Measurements from ENCODE around the gene HOXA10.

HOXA10 gene

GRCh38 chr7:27143950-27144780 lies 30.0 kb downstream of the HOXA10 start:
- no peak for DNase-seq (ENCODE audit: low spot score)

GRCh38 chr7:27143023-27143949 lies 30.8 kb downstream of the HOXA10 start, which contains the start of gene HOXA5:
Gene HOXA5 (minus strand): TSS chr7:27143681. CDS start chr7:27143607, 74 bp downstream.
- no peak for DNase-seq (ENCODE audit: low spot score)

GRCh38 chr7:27142580-27143022 lies 31.5 kb downstream of the HOXA10 start:
- DNase-seq (ENCODE audit: low spot score) = no peak

GRCh38 chr7:27141923-27142579 lies 32.1 kb downstream of the HOXA10 start:
- DNase-seq (ENCODE audit: low spot score) = no peak

GRCh38 chr7:27141137-27141922 lies 32.8 kb downstream of the HOXA10 start:
- DNase-seq (ENCODE audit: low spot score) = no peak

GRCh38 chr7:27140126-27140857 lies 33.8 kb downstream of the HOXA10 start:
- no peak for DNase-seq (ENCODE audit: low spot score)

- DNase-seq (ENCODE audit: low spot score) = no peak
Measured at GRCh38 chr7:27139334-27140125, 34.6 kb downstream of the HOXA10 start.

GRCh38 chr7:27138985-27139333 lies 35.2 kb downstream of the HOXA10 start:
- no peak for DNase-seq (ENCODE audit: low spot score)

- no peak for DNase-seq (ENCODE audit: low spot score)
Measured at GRCh38 chr7:27138472-27138871, 35.6 kb downstream of the HOXA10 start.

- no peak for DNase-seq (ENCODE audit: low spot score)
Measured at GRCh38 chr7:27137640-27138315, 36.3 kb downstream of the HOXA10 start.

GRCh38 chr7:27134392-27134791 lies 39.7 kb downstream of the HOXA10 start:
- no peak for DNase-seq (ENCODE audit: low spot score)

GRCh38 chr7:27133409-27134231 lies 40.5 kb downstream of the HOXA10 start:
- no peak for DNase-seq (ENCODE audit: low spot score)

GRCh38 chr7:27132978-27133377 lies 41.1 kb downstream of the HOXA10 start:
- no peak for DNase-seq (ENCODE audit: low spot score)

- no peak for DNase-seq (ENCODE audit: low spot score)
Measured at GRCh38 chr7:27132214-27132613, 41.9 kb downstream of the HOXA10 start.

GRCh38 chr7:27131390-27131819 lies 42.7 kb downstream of the HOXA10 start:
- no peak for DNase-seq (ENCODE audit: low spot score)

GRCh38 chr7:27130540-27131389 lies 43.4 kb downstream of the HOXA10 start, which contains the start of gene HOXA4:
Gene HOXA4 (minus strand): TSS chr7:27130757. CDS start chr7:27130733, 24 bp downstream.
- peak; percentile 69 for DNase-seq (ENCODE audit: low spot score)
